Nasal cavity respiratory epithelium epithelial cell of viscerocranial mucosa (primary cell): ENCODE measurements around the gene OR2C1. TPM values are rescaled to one million over a fixed set of nuclear protein-coding genes. Genes with fewer than 3 reads are reported as not detected.

Experiments
- total RNA-seq: library from RNA; depleted of rRNA; stranded (reverse); fragments of >200 nt; gene quantifications from 2 replicates; pipeline ENCODE4 v1.2.3, GENCODE V29; 2014

OR2C1 gene
- not detected in 2 replicates for total RNA-seq

GRCh38 chr16:3355589-3355988 is at the start of gene OR2C1:
TSS of gene OR2C1 (plus strand) at chr16:3355889. CDS start at chr16:3355941, 52 bp downstream.

GRCh38 chr16:3400779-3401688 is 45.3 kb downstream of the OR2C1 start, which contains the start of the genes ZNF174 and ZSCAN32:
TSS of gene ZNF174 (plus strand) at chr16:3401215. CDS start at chr16:3402005, 790 bp downstream.
TSS of gene ZSCAN32 (minus strand) at chr16:3401004. CDS start at chr16:3397557, 3,447 bp downstream.

Other genes with a start within 250 kb of the OR2C1 start
- 17.4 and 17.8 TPM in 2 replicates for gene ZNF205, start 243.3 kb upstream of the OR2C1 start, total RNA-seq
- gene ZNF213, start 220.9 kb upstream of the OR2C1 start, total RNA-seq = 13.7 and 22.8 TPM in 2 replicates
- gene OR1F1, start 167.7 kb upstream of the OR2C1 start, total RNA-seq = 0.14 TPM in 1 of 2 replicates, not detected in the other
- gene ZNF200, start 120.7 kb upstream of the OR2C1 start, total RNA-seq = 9.9 and 13.7 TPM in 2 replicates
- under 0.01 and 0.07 TPM in 2 replicates for gene MEFV, start 99.3 kb upstream of the OR2C1 start, total RNA-seq
- 55.7 and 64.9 TPM in 2 replicates for gene ZNF263, start 72.4 kb upstream of the OR2C1 start, total RNA-seq
- 6.0 and 7.9 TPM in 2 replicates for gene TIGD7, start 50.5 kb upstream of the OR2C1 start, total RNA-seq
- 25.6 and 36.6 TPM in 2 replicates for gene ZNF75A, start 50.4 kb upstream of the OR2C1 start, total RNA-seq
- 20.5 and 20.6 TPM in 2 replicates for gene ZSCAN32, start 45.1 kb downstream of the OR2C1 start, total RNA-seq
- gene ZNF174, start 45.3 kb downstream of the OR2C1 start, total RNA-seq = 5.5 and 8.5 TPM in 2 replicates
- gene ZNF597, start 87.6 kb downstream of the OR2C1 start, total RNA-seq = 2.7 and 4.6 TPM in 2 replicates
- gene NAA60, start 87.8 kb downstream of the OR2C1 start, total RNA-seq = 6.5 and 17.8 TPM in 2 replicates
- not detected in 2 replicates for gene C16orf90, start 139.6 kb downstream of the OR2C1 start, total RNA-seq
- gene CLUAP1, start 145.1 kb downstream of the OR2C1 start, total RNA-seq = 9.2 and 24.7 TPM in 2 replicates
- gene NLRC3, start 221.5 kb downstream of the OR2C1 start, total RNA-seq = under 0.01 and 0.07 TPM in 2 replicates